ENCODE results near the gene RAB23.

RAB23 gene

DNA sequence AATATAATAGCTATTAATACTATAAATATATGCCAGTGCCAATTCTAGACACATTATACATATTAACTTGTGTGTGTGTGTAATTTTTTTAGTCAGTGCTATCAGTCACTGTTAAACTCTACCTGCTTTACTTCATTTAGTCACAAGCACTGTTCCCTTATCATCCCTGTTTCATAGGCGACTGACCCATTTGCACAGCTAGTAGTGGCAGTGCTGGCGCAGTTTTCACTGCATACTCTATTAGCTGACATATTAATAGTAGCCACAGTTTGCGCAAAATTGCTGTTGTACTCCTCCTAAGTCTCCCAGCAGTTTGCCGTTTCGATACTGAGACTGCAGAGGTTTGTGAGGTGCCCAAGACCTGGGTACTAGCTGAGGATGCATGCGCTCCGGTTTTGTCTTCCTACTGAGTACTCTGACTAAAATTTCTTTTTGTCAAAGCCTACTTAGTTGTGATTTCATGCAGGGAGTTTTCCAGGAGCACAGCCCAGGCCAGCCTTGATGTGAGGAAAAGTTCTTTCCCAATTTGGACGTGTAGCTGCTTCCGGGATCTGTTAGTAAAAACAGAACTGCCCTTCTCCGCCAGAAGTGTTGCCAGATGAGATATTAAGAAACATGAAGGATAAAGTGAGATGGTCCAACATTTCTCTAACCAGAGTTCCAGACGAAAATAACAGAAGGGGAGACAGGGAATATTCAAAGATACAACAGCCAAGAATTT lies 44.4 kb downstream of the RAB23 start:
- DNase-seq, result no peak

- no peak for DNase-seq
Observed at GRCh38 chr6:57174511-57174907, 47.6 kb downstream of the RAB23 start.

DNA sequence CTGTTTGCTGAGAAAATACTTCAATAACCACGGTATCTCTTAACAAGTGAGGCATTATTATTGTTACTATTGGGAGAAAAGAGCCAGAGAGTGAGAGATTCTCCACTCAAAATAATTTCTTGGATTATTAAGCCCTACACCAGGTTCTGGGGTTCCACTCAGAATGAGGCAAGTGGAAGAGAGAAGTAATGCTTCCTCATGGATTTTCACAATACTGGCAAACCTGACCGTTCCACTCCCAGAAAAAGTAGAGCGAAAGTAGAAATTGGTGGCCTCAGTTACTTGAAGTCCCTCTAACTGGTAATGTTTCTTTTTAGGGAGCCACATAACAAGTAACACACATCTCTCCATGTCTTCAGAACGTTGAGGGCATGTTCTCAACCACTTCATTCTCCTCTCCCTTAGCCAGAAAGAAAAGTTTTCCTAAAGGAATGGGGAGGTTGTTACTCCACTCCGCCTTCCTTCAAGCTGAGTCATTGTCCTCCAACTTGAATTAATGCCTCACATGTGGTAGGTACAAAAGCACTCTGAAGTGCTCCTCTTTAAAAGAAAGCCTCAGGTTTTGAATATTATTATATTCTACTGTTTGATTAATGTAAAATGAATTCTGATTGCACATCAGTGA lies 48.1 kb downstream of the RAB23 start:
- DNase-seq, result peak; percentile 54

- DNase-seq, result peak; percentile 70
Observed at GRCh38 chr6:57173056-57173885, 48.8 kb downstream of the RAB23 start.

- DNase-seq, result peak; percentile 96
Observed at GRCh38 chr6:57172136-57173055, 49.7 kb downstream of the RAB23 start, which contains the start of gene BAG2. Gene BAG2, plus strand, starts transcription at chr6:57172326. Its CDS starts 372 bp downstream, at chr6:57172698.

DNA sequence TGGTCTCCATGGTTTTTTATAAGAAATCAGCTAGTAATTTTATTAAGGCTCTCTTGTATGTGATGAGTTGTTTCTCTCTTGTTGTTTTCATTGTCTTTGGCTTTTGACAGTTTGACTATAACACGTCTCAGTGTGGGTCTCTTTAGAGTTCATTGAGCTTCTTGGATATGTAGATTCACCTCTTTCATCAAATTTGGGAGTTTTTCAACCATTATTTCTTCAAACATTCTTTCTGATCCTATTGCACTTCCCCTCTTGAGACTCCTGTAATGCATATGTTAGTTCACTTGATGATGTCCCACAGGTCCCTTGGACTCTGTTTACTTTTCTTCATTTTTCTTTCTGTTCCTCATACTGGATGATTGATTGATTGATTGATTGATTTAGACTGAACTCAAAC lies 57.0 kb downstream of the RAB23 start:
- no peak for DNase-seq

DNA sequence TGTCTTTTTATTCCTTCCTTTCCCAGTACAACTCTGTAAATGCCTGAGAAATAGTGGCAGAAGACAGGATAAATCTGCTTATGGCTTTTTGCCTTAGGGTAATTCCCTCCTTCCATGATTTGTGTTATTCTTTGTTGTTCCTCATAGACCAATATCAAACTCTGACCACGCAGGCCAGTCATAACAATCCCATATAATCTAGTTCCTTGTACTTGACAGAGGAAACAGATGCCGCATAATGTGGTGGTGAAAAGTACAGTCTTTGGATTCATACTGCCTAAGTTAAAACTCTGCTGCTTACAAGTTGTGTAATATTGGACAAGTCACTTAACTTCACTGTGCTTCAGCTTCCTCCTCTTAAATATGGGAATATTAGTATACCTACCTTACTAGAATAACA lies 58.2 kb downstream of the RAB23 start:
- no peak for DNase-seq

DNA sequence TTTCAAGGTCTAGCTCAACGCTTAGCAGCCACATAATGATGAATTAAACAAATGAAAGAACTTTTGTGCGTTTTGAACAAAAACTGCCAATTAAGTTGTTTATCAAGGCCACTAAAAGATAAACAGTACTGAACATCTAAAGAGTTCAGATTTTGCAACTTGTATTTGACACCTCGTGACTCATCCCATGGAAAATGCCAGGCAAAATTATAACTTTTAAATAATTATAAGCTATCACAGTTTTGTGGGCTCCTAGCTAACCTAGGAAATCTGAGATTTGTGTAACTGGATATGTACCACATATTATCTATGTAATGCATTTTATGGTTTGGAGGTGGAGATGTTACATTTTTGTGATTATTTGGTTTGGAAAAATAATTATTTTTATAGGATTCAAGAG lies 59.6 kb downstream of the RAB23 start:
- DNase-seq, result no peak

- no peak for DNase-seq
Observed at GRCh38 chr6:57162028-57162427, 60.1 kb downstream of the RAB23 start.

DNA sequence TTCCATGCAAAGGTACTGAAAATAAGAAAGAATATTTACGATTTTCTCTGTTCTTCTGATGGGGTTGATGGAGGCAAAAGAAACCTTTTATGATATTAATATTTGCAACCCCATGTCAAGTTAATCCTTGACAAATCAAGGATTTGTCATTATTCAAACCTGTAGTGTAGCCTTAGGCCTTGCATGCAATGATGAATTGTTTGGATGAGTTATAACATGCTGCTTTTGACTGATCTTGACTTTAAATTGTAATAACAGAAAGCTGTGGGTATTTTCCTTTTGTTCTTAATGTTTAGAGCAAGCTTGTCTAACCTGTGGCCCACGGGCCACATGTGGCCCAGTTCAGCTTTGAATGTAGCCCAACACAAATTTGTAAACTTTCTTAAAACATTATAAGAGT lies 63.0 kb downstream of the RAB23 start:
- DNase-seq, result no peak

DNA sequence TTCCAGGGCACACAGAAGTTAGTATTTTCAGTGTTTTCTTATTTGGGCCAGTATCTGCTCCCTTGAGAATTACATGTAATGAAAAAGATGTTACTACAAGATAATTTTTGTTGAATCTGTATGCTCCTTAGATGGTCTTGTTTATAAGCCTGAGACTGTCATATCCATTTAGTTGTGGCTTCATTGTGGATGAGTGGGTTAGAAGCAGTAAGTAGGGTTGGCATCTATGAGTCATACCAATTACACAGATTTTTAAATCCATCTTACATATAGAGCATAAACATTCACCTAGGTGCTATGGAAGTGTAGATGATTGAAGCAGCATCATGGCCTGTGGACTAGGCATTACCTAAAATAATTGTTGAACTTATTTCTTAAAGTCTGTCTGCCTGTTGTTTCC lies 63.4 kb downstream of the RAB23 start:
- DNase-seq, result no peak

GRCh38 chr6:57147955-57148858 lies 73.9 kb downstream of the RAB23 start:
- DNase-seq, result no peak

DNA sequence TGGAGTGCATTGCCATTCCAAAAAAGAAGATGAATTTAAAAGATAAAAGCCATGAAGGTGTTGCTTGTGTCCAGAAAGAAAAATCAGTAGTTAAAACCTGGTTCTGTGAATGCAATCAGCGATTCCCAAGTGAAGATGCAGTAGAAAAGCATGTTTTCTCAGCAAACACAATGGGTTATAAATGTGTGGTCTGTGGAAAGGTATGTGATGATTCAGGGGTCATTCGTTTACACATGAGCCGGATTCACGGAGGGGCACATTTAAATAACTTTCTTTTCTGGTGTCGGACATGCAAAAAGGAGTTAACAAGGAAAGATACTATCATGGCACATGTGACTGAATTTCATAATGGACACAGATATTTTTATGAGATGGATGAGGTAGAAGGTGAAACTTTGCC lies 74.7 kb downstream of the RAB23 start:
- DNase-seq, result no peak

GRCh38 chr6:57143690-57144089 lies 78.4 kb downstream of the RAB23 start:
- no peak for DNase-seq

GRCh38 chr6:57142178-57142525 lies 80.0 kb downstream of the RAB23 start:
- no peak for DNase-seq

GRCh38 chr6:57141451-57142177 lies 80.5 kb downstream of the RAB23 start:
- DNase-seq, result no peak

GRCh38 chr6:57138026-57138425 lies 84.1 kb downstream of the RAB23 start:
- no peak for DNase-seq

DNA sequence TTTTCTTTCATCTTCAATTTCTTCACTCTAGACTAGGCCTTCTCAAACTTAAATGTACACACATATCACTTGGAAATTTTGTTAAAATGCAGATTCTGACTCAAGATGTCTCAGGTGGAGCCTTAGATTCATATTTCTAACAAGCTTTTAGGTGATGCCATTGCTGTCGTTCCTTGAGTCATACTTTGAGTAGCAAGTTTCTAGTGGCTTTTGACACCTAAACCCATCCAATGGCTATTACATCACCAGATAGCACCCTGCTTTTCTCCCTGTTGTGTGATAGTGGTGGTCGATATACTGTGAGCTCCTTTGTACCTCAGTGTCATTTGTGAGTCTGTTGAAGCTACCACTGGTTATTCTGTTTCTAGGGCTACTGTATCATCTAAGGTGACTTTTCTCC lies 84.8 kb downstream of the RAB23 start:
- DNase-seq, result no peak

All from hematopoietic multipotent progenitor cell treated with erythropoietin and hydrocortisone succinate and interleukin-3 and kit ligand, for 8 days (in vitro differentiated cells).